ENCODE measurements around the gene PRODH2. TPM values are rescaled to one million over a fixed set of nuclear protein-coding genes. Genes with fewer than 3 reads are reported as not detected.

The PRODH2 gene
- total and polyA plus RNA-seq, 4 donors, result 56.4 to 156 (median 114) TPM

DNA sequence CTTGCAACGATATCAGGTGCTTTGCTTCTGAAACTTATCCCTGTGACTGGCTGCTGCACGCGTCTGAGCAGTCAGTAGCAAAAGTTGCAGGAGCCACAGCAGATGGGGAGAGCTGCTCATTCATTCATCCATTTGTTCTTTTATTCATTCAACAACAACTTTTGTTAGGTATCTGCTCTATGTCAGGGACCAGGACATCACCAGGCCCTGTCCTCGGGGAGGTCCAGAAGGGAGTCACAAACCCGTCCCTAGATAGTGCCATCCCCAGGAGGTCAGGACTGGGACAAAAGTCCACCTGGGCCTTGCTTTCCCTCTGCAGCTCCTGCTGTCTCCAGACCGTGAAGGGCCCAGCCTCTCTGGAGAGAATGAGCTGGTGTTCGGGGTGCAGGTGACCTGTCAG, 34.7 kb downstream of the PRODH2 start:
- no peak for DNase-seq (ENCODE audit: low spot score)
- Histone ChIP-seq H3K4me1 (ENCODE audit: control insufficient read depth in 4 of 4, insufficient read depth in 4 of 4, low read length in 3 of 4) (peaks cover 0 to 5% (median 4%) of the 10 kb centered on the region in 4 donors), H3K27me3 (ENCODE audit: control insufficient read depth in 4 of 4, insufficient read depth in 4 of 4, low read length in 3 of 4) (no peaks in the 10 kb centered on the region), H3K27ac (ENCODE audit: low read depth in 1 of 2, low read length in 2 of 2) (no peak overlapping the region), H3K9ac (ENCODE audit: low read depth in 1 of 2, low read length in 2 of 2) (no peak overlapping the region), H3K36me3 (ENCODE audit: control insufficient read depth in 4 of 4, insufficient read depth in 3 of 4, low read depth in 1 of 4, low read length in 3 of 4) (peaks cover 0 to 1% (median 0%) of the 10 kb centered on the region in 4 donors), H3K9me3 (ENCODE audit: control insufficient read depth in 4 of 4, low read length in 3 of 4) (no peaks in the 10 kb centered on the region), H3K4me3 (ENCODE audit: low read depth in 1 of 3, low read length in 3 of 3) (no peak overlapping the region)
- TF ChIP-seq FOXA2 (IDR thresholded peaks at IDR 0.05) (no peak), GABPA (IDR thresholded peaks at IDR 0.05 in 1 of 2, conservative IDR thresholded peaks at IDR 0.05 in 1 of 2) (no peak), HNF4G (IDR thresholded peaks at IDR 0.05) (no peak)
- WGBS, result 83% methylated on average over 7 of the region's 7 CpGs

DNA sequence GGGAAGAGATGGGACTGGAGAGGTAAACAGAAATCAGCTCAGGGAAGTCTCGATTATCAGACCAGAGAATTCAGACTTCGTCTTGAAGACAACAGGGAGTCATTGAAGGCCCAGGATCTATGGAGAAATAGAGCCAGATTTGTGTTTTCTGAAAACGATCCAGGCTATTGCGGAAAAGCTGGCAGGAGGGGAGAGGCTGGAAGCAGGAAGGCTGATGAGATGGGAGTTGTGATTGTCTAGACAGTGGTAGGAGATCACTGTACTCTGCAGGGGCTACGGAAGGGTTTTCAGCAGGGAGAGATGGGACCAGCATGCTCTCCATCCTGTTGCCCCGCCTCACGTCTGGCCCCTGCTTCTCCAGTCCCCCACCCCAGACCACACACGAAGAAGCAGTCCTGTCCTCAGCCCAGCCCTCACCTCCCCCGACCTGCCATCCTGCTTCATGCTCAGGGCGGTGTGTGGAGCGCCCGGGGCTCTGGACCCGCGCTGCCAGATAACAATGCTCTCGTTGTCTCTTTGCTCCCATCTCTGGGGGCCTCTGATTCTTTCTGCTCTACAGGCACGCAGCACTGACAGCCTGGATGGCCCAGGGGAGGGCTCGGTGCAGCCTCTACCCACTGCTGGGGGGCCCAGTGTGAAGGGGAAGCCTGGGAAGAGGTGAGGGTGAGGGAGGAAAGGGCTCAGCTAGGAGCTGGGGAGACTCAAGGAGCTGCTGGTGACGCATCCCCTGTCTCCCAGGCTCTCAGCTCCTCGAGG, 35.4 kb downstream of the PRODH2 start:
- no peak overlapping the region for H3K9ac ChIP-seq (ENCODE audit: low read depth in 1 of 2, low read length in 2 of 2)
- H3K36me3 ChIP-seq (ENCODE audit: control insufficient read depth in 4 of 4, insufficient read depth in 3 of 4, low read depth in 1 of 4, low read length in 3 of 4), result peaks cover 0 to 1% (median 0%) of the 10 kb centered on the region in 4 donors
- WGBS, result 83% methylated on average over 19 of the region's 19 CpGs
- H3K27ac ChIP-seq (ENCODE audit: low read depth in 1 of 2, low read length in 2 of 2), result no peak overlapping the region
- no peaks in the 10 kb centered on the region for H3K27me3 ChIP-seq (ENCODE audit: control insufficient read depth in 4 of 4, insufficient read depth in 4 of 4, low read length in 3 of 4)
- peaks cover 0 to 5% (median 4%) of the 10 kb centered on the region in 4 donors for H3K4me1 ChIP-seq (ENCODE audit: control insufficient read depth in 4 of 4, insufficient read depth in 4 of 4, low read length in 3 of 4)
- no peak for DNase-seq (ENCODE audit: low spot score)
- TF ChIP-seq, protein P1, sequence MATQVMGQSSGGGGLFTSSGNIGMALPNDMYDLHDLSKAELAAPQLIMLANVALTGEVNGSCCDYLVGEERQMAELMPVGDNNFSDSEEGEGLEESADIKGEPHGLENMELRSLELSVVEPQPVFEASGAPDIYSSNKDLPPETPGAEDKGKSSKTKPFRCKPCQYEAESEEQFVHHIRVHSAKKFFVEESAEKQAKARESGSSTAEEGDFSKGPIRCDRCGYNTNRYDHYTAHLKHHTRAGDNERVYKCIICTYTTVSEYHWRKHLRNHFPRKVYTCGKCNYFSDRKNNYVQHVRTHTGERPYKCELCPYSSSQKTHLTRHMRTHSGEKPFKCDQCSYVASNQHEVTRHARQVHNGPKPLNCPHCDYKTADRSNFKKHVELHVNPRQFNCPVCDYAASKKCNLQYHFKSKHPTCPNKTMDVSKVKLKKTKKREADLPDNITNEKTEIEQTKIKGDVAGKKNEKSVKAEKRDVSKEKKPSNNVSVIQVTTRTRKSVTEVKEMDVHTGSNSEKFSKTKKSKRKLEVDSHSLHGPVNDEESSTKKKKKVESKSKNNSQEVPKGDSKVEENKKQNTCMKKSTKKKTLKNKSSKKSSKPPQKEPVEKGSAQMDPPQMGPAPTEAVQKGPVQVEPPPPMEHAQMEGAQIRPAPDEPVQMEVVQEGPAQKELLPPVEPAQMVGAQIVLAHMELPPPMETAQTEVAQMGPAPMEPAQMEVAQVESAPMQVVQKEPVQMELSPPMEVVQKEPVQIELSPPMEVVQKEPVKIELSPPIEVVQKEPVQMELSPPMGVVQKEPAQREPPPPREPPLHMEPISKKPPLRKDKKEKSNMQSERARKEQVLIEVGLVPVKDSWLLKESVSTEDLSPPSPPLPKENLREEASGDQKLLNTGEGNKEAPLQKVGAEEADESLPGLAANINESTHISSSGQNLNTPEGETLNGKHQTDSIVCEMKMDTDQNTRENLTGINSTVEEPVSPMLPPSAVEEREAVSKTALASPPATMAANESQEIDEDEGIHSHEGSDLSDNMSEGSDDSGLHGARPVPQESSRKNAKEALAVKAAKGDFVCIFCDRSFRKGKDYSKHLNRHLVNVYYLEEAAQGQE (IDR thresholded peaks at IDR 0.05), result no peak
- TF ChIP-seq RAD21 (IDR thresholded peaks at IDR 0.05) (no peak), FOXA2 (IDR thresholded peaks at IDR 0.05) (no peak), RXRA (IDR thresholded peaks at IDR 0.05) (no peak), HNF4A (conservative IDR thresholded peaks at IDR 0.05) (no peak), SP1 (IDR thresholded peaks at IDR 0.05) (no peak), NR2F2 (IDR thresholded peaks at IDR 0.05) (no peak), FOXA1 (IDR thresholded peaks at IDR 0.05) (no peak), YY1 (IDR thresholded peaks at IDR 0.05) (no peak), JUND (IDR thresholded peaks at IDR 0.05) (no peak), TAF1 (conservative IDR thresholded peaks at IDR 0.05) (no peak)
- TF ChIP-seq, protein P2, sequence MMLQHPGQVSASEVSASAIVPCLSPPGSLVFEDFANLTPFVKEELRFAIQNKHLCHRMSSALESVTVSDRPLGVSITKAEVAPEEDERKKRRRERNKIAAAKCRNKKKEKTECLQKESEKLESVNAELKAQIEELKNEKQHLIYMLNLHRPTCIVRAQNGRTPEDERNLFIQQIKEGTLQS (IDR thresholded peaks at IDR 0.05), result no peak
- TF ChIP-seq, protein P3, sequence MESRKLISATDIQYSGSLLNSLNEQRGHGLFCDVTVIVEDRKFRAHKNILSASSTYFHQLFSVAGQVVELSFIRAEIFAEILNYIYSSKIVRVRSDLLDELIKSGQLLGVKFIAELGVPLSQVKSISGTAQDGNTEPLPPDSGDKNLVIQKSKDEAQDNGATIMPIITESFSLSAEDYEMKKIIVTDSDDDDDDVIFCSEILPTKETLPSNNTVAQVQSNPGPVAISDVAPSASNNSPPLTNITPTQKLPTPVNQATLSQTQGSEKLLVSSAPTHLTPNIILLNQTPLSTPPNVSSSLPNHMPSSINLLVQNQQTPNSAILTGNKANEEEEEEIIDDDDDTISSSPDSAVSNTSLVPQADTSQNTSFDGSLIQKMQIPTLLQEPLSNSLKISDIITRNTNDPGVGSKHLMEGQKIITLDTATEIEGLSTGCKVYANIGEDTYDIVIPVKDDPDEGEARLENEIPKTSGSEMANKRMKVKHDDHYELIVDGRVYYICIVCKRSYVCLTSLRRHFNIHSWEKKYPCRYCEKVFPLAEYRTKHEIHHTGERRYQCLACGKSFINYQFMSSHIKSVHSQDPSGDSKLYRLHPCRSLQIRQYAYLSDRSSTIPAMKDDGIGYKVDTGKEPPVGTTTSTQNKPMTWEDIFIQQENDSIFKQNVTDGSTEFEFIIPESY (IDR thresholded peaks at IDR 0.05), result no peak
- TF ChIP-seq, protein P4, sequence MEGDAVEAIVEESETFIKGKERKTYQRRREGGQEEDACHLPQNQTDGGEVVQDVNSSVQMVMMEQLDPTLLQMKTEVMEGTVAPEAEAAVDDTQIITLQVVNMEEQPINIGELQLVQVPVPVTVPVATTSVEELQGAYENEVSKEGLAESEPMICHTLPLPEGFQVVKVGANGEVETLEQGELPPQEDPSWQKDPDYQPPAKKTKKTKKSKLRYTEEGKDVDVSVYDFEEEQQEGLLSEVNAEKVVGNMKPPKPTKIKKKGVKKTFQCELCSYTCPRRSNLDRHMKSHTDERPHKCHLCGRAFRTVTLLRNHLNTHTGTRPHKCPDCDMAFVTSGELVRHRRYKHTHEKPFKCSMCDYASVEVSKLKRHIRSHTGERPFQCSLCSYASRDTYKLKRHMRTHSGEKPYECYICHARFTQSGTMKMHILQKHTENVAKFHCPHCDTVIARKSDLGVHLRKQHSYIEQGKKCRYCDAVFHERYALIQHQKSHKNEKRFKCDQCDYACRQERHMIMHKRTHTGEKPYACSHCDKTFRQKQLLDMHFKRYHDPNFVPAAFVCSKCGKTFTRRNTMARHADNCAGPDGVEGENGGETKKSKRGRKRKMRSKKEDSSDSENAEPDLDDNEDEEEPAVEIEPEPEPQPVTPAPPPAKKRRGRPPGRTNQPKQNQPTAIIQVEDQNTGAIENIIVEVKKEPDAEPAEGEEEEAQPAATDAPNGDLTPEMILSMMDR (IDR thresholded peaks at IDR 0.05; ENCODE audit: low read depth, low read length, missing input control), result no peak
- H3K4me3 ChIP-seq (ENCODE audit: low read depth in 1 of 3, low read length in 3 of 3), result no peak overlapping the region
- no peaks in the 10 kb centered on the region for H3K9me3 ChIP-seq (ENCODE audit: control insufficient read depth in 4 of 4, low read length in 3 of 4)
